H9 (cell line): ENCODE data around the gene KIAA0825. TPM values are rescaled to one million over a fixed set of nuclear protein-coding genes. Genes with fewer than 3 reads are reported as not detected.

Experiments used
- DNase-seq: peaks from one replicate; pipeline ENCODE4 v3.0.0-alpha.2; 2017
- H2AFZ ChIP-seq: one replicate; pipeline ENCODE4 v1.6.1; 2013; ENCODE audit warnings: mild to moderate bottlenecking, low read length, control low read depth, moderate library complexity
- H2AK5ac ChIP-seq: 2 replicates; pipeline ENCODE4 v1.6.1; 2013; ENCODE audit warnings: low read length, control low read depth, mixed read lengths; ENCODE audit not compliant: insufficient read length
- H2BK120ac ChIP-seq: one replicate; pipeline ENCODE4 v1.6.1; 2013; ENCODE audit warnings: low read depth, mild to moderate bottlenecking, low read length, control low read depth, inconsistent platforms; ENCODE audit not compliant: poor library complexity, severe bottlenecking
- H2BK12ac ChIP-seq: 2 replicates; pipeline ENCODE4 v1.6.1; 2013; ENCODE audit warnings: low read length, control low read depth, mixed read lengths, low read depth; ENCODE audit not compliant: insufficient read length
- H2BK15ac ChIP-seq: 2 replicates; pipeline ENCODE4 v1.6.1; 2013; ENCODE audit warnings: low read depth, low read length, control low read depth
- H2BK20ac ChIP-seq: one replicate; pipeline ENCODE4 v1.6.1; 2013; ENCODE audit warnings: low read depth, mild to moderate bottlenecking, low read length, control low read depth, inconsistent platforms; ENCODE audit not compliant: poor library complexity, severe bottlenecking
- H2BK5ac ChIP-seq: 2 replicates; pipeline ENCODE4 v1.6.1; 2013; ENCODE audit warnings: low read length, control low read depth, mixed read lengths; ENCODE audit not compliant: insufficient read length
- H3K14ac ChIP-seq: 2 replicates; pipeline ENCODE4 v1.6.1; 2013; ENCODE audit warnings: low read length, control low read depth; ENCODE audit not compliant: insufficient read depth
- H3K18ac ChIP-seq: 2 replicates; pipeline ENCODE4 v1.6.1; 2013; ENCODE audit warnings: low read depth, mild to moderate bottlenecking, mixed read lengths, low read length, control low read depth; ENCODE audit not compliant: insufficient read length
- H3K23ac ChIP-seq: 2 replicates; pipeline ENCODE4 v1.6.1; 2013; ENCODE audit warnings: low read length, control low read depth, mixed read lengths, low read depth; ENCODE audit not compliant: insufficient read length
- H3K23me2 ChIP-seq: 2 replicates; pipeline ENCODE4 v1.6.1; 2013; ENCODE audit warnings: low read depth, mild to moderate bottlenecking, mixed read lengths, low read length, control low read depth; ENCODE audit not compliant: insufficient read length, poor library complexity, severe bottlenecking
- H3K27ac ChIP-seq: 2 replicates; pipeline ENCODE4 v1.5.1; 2013; ENCODE audit warnings: low read length, control low read depth, mixed read lengths, low read depth; ENCODE audit not compliant: insufficient read length
- H3K27me3 ChIP-seq: 2 replicates; pipeline ENCODE4 v1.6.1; 2013; ENCODE audit warnings: low read length, control low read depth, inconsistent platforms; ENCODE audit not compliant: insufficient read depth
- H3K4ac ChIP-seq: 2 replicates; pipeline ENCODE4 v1.6.1; 2013; ENCODE audit warnings: low read depth, mild to moderate bottlenecking, control low read depth, inconsistent platforms, low read length, moderate library complexity
- H3K4me1 ChIP-seq: 2 replicates; pipeline ENCODE4 v1.6.1; 2013; ENCODE audit warnings: low read length, control low read depth, inconsistent platforms; ENCODE audit not compliant: insufficient read depth
- H3K4me2 ChIP-seq: 2 replicates; pipeline ENCODE4 v1.6.1; 2013; ENCODE audit warnings: low read length, control low read depth, mixed read lengths; ENCODE audit not compliant: insufficient read length, insufficient read depth
- H3K56ac ChIP-seq: 2 replicates; pipeline ENCODE4 v1.6.1; 2013; ENCODE audit warnings: low read depth, mild to moderate bottlenecking, mixed read lengths, low read length, control low read depth; ENCODE audit not compliant: insufficient read length
- H3K79me1 ChIP-seq: 2 replicates; pipeline ENCODE4 v1.6.1; 2013; ENCODE audit warnings: low read depth, mild to moderate bottlenecking, moderate library complexity, low read length, control low read depth, inconsistent platforms; ENCODE audit not compliant: insufficient read depth, poor library complexity, severe bottlenecking
- H3K79me2 ChIP-seq: 2 replicates; pipeline ENCODE4 v1.6.1; 2013; ENCODE audit warnings: low read length, control low read depth, inconsistent platforms; ENCODE audit not compliant: insufficient read depth
- H3K9ac ChIP-seq: 2 replicates; pipeline ENCODE4 v1.6.1; 2013; ENCODE audit warnings: low read length, control low read depth, mixed read lengths; ENCODE audit not compliant: insufficient read length; ENCODE audit errors: extremely low read depth
- H3K9me3 ChIP-seq: one replicate; pipeline ENCODE4 v1.6.1; 2013; ENCODE audit warnings: low read depth, low read length, inconsistent platforms; ENCODE audit not compliant: control insufficient read depth
- H3T11ph ChIP-seq: one replicate; pipeline ENCODE4 v1.6.1; 2013; ENCODE audit warnings: mild to moderate bottlenecking, low read length, control low read depth, inconsistent platforms
- H4K20me1 ChIP-seq: one replicate; pipeline ENCODE4 v1.6.1; 2013; ENCODE audit not compliant: control insufficient read depth, insufficient read length, insufficient read depth
- H4K5ac ChIP-seq: 2 replicates; pipeline ENCODE4 v1.6.1; 2013; ENCODE audit warnings: low read depth, mild to moderate bottlenecking, mixed read lengths, low read length, control low read depth; ENCODE audit not compliant: insufficient read length
- H4K8ac ChIP-seq: replicated peaks from 2 replicates; pipeline ENCODE4 v1.6.1; 2013; ENCODE audit warnings: low read length, control low read depth, mixed read lengths, low read depth; ENCODE audit not compliant: insufficient read length
- H4K91ac ChIP-seq: 2 replicates; pipeline ENCODE4 v1.6.1; 2013; ENCODE audit warnings: low read depth, mild to moderate bottlenecking, moderate library complexity, mixed read lengths, low read length, control low read depth; ENCODE audit not compliant: insufficient read length
- H3K27ac Mint-ChIP-seq, 3 experiments: 2 replicates in 2 of 3; 3 replicates in 1 of 3; pipeline ENCODE4 v1.8.0; 2020 to 2021; ENCODE audit warnings: mixed read lengths in 3 of 3, mild to moderate bottlenecking in 1 of 3, moderate library complexity in 1 of 3
- H3K27me3 Mint-ChIP-seq: 2 replicates; pipeline ENCODE4 v1.8.0; 2021; ENCODE audit warnings: low read depth, mild to moderate bottlenecking, moderate library complexity, mixed read lengths
- H3K36me3 Mint-ChIP-seq, 3 experiments: 2 replicates in 2 of 3; 3 replicates in 1 of 3; pipeline ENCODE4 v1.8.0; 2020 to 2021; ENCODE audit warnings: low read depth in 3 of 3, mixed read lengths in 3 of 3; ENCODE audit not compliant: insufficient read depth in 1 of 3
- H3K4me1 Mint-ChIP-seq, 2 experiments: 2 replicates each; pipeline ENCODE4 v1.8.0; 2020; ENCODE audit warnings: mixed read lengths in 2 of 2
- H3K4me3 Mint-ChIP-seq, 2 experiments: 2 replicates in 1 of 2; 3 replicates in 1 of 2; pipeline ENCODE4 v1.8.0; 2020 to 2021; ENCODE audit warnings: mild to moderate bottlenecking in 2 of 2, mixed read lengths in 2 of 2, moderate library complexity in 1 of 2
- H3K9me3 Mint-ChIP-seq, 2 experiments: 2 replicates in 1 of 2; 3 replicates in 1 of 2; pipeline ENCODE4 v1.8.0; 2020; ENCODE audit warnings: mild to moderate bottlenecking in 2 of 2, mixed read lengths in 2 of 2, moderate library complexity in 1 of 2
- CTCF ChIP-seq: fragments of 200-600 bp; sonication (generic); conservative IDR thresholded peaks from 3 replicates; pipeline ENCODE4 v1.8.0; 2021; ENCODE audit warnings: antibody characterized with exemption, mild to moderate bottlenecking
- WGBS: extraction: QIAGEN DNeasy Blood & Tissue Kit; methylation state at CpG from one replicate; pipeline ENCODE4 v1.1.7; 2013; ENCODE audit warnings: missing lambda C conversion rate, low lambda C conversion rate, mixed read lengths; ENCODE audit not compliant: insufficient read length; ENCODE audit errors: extremely low coverage; 5-methylcytosine and 5-hydroxymethylcytosine counted together
- total RNA-seq: library from RNA; stranded (reverse); gene quantifications from 2 replicates; pipeline ENCODE4 v1.2.1, GENCODE V29; 2021

Gene KIAA0825
- total RNA-seq, 1 experiment from 2014 or later: 1.8 TPM

GRCh38 chr5:94409440-94409839, 209.0 kb downstream of the KIAA0825 start:
- H3K27ac ChIP-seq: no peak overlapping the region

More at GRCh38 chr5:94409440-94409839, 209.0 kb downstream of the KIAA0825 start:
- no peaks in the 10 kb centered on the region for H3K27me3 Mint-ChIP-seq
- no peak overlapping the region for H3K27ac Mint-ChIP-seq
- no peaks in the 10 kb centered on the region for H3K79me2 ChIP-seq
- no peaks in the 10 kb centered on the region for H3K9me3 ChIP-seq
- no peak overlapping the region for H4K8ac ChIP-seq
- H2BK12ac ChIP-seq: no peak overlapping the region
- H3T11ph ChIP-seq: no peak overlapping the region
- H3K9me3 Mint-ChIP-seq: peaks cover 2 to 6% of the 10 kb centered on the region in 2 experiments; a peak in 3 of 5 replicates
- H3K56ac ChIP-seq: no peak overlapping the region
- H3K4me1 Mint-ChIP-seq: peaks cover 7 to 10% of the 10 kb centered on the region in 2 experiments
- H4K5ac ChIP-seq: no peak overlapping the region
- H3K36me3 Mint-ChIP-seq: peaks cover 0 to 7% (median 0%) of the 10 kb centered on the region in 3 experiments; a peak in 3 of 7 replicates
- no peak overlapping the region for H2BK20ac ChIP-seq
- H3K9ac ChIP-seq: no peak overlapping the region
- no CpG with 5 or more reads among the region's 1 CpG for WGBS
- no peaks in the 10 kb centered on the region for H3K27me3 ChIP-seq
- H3K18ac ChIP-seq: no peak overlapping the region
- no peak overlapping the region for H3K4ac ChIP-seq
- H3K14ac ChIP-seq: no peak overlapping the region
- no peak for DNase-seq
- no peak overlapping the region for H2BK15ac ChIP-seq
- no peak overlapping the region for H4K91ac ChIP-seq
- no peak overlapping the region for H3K4me3 Mint-ChIP-seq
- H3K23ac ChIP-seq: no peak overlapping the region
- H3K4me1 ChIP-seq: no peaks in the 10 kb centered on the region
- no peaks in the 10 kb centered on the region for H3K79me1 ChIP-seq
- no peak overlapping the region for H2BK120ac ChIP-seq
- H3K23me2 ChIP-seq: no peaks in the 10 kb centered on the region
- H2AK5ac ChIP-seq: no peak overlapping the region
- no peaks in the 10 kb centered on the region for H4K20me1 ChIP-seq
- H2AFZ ChIP-seq: no peak overlapping the region
- no peak overlapping the region for H2BK5ac ChIP-seq
- no peak for TF ChIP-seq CTCF
- no peak overlapping the region for H3K4me2 ChIP-seq
